B cell (primary cell): ENCODE data around the gene ORC5. TPM values are rescaled to one million over a fixed set of nuclear protein-coding genes. Genes with fewer than 3 reads are reported as not detected.

ENCODE experiments used
- ATAC-seq: fragments of 200-7000 bp; cut with Tn5 transposase; one replicate; pipeline ENCODE4 v1.10.0; 2021; ENCODE audit warnings: low read depth, mild to moderate bottlenecking, moderate number of reproducible peaks, moderate library complexity
- CTCF ChIA-PET: fragments of 350-600 bp; sonication (Branson Sonifier 250); formaldehyde crosslinking; loops from one replicate; lab custom pipeline; 2021; ENCODE audit warnings: antibody characterized with exemption, inconsistent platforms; lab: Charles Lee
- POLR2A ChIA-PET: fragments of 350-600 bp; sonication (Branson Sonifier 250); formaldehyde crosslinking; loops from one replicate; lab custom pipeline; 2021; ENCODE audit warnings: antibody characterized with exemption; lab: Charles Lee
- DNase-seq: peaks from one replicate; pipeline ENCODE4 v3.0.0; 2013
- H2AFZ ChIP-seq: 2 replicates; pipeline ENCODE4 v1.6.1; 2012; ENCODE audit warnings: mild to moderate bottlenecking, low read depth, low read length; ENCODE audit not compliant: insufficient read depth, poor library complexity, severe bottlenecking
- H3K27ac ChIP-seq, 2 donors: 1 replicate in 1 of 2; 2 replicates in 1 of 2; pipeline ENCODE4 v1.5.1; 2012 to 2013; ENCODE audit warnings: low read length in 2 of 2, mild to moderate bottlenecking in 2 of 2, moderate library complexity in 1 of 2
- H3K27me3 ChIP-seq, 4 experiments: fragments of 200-600 bp in 1 of 4; sonication (generic) in 1 of 4; replicated peaks in 1 of 4; 1 replicate in 2 of 4; 2 replicates in 2 of 4; pipeline versions ENCODE4 v1.6.1 to v1.7.0; 2013 to 2016; ENCODE audit warnings: low read length in 3 of 4, mild to moderate bottlenecking in 2 of 4, mixed read lengths in 1 of 4, moderate library complexity in 1 of 4; ENCODE audit not compliant: insufficient read depth in 4 of 4, control insufficient read depth in 3 of 4; ENCODE audit errors: control extremely low read depth in 1 of 4
- H3K36me3 ChIP-seq, 2 experiments: replicated peaks in 1 of 2; 1 replicate in 1 of 2; 2 replicates in 1 of 2; pipeline versions ENCODE4 v1.6.1 to v1.7.1; 2013; ENCODE audit warnings: low read length in 1 of 2; ENCODE audit not compliant: insufficient read depth in 2 of 2, control insufficient read depth in 1 of 2; ENCODE audit errors: control extremely low read depth in 1 of 2, extremely low read depth in 1 of 2
- H3K4me1 ChIP-seq, 2 donors: fragments of 200-600 bp in 1 of 2; sonication (generic) in 1 of 2; 1 replicate in 1 of 2; 2 replicates in 1 of 2; pipeline versions ENCODE4 v1.5.1 to v1.6.1; 2013 to 2017; ENCODE audit warnings: low read length in 2 of 2; ENCODE audit not compliant: control insufficient read depth in 2 of 2, insufficient read depth in 2 of 2
- H3K4me2 ChIP-seq: replicated peaks from 2 replicates; pipeline ENCODE3; 2012; ENCODE audit warnings: mild to moderate bottlenecking, low read depth, low read length; ENCODE audit not compliant: poor library complexity, severe bottlenecking
- H3K4me3 ChIP-seq, 5 experiments: fragments of 200-600 bp in 1 of 5; sonication (generic) in 1 of 5; 1 replicate in 3 of 5; 2 replicates in 2 of 5; pipeline versions ENCODE4 v1.5.1 to v1.7.0; 2011 to 2016; ENCODE audit warnings: low read length in 4 of 5, mild to moderate bottlenecking in 4 of 5, low read depth in 2 of 5, control low read depth in 1 of 5, moderate library complexity in 1 of 5; ENCODE audit not compliant: insufficient read depth in 1 of 5; ENCODE audit errors: control extremely low read depth in 1 of 5, extremely low read depth in 1 of 5
- H3K79me2 ChIP-seq: fragments of 200-600 bp; sonication (generic); one replicate; pipeline ENCODE4 v1.6.0; 2016; ENCODE audit warnings: low read length; ENCODE audit not compliant: control insufficient read depth, insufficient read depth
- H3K9ac ChIP-seq: fragments of 200-600 bp; sonication (generic); 2 replicates; pipeline ENCODE4 v1.6.1; 2017; ENCODE audit warnings: mild to moderate bottlenecking, low read length, moderate library complexity
- H3K9me3 ChIP-seq, 3 donors: one replicate each; pipeline versions ENCODE4 v1.6.1 to v1.7.1; 2013; ENCODE audit warnings: low read length in 2 of 3; ENCODE audit not compliant: control insufficient read depth in 2 of 3, insufficient read depth in 1 of 3; ENCODE audit errors: control extremely low read depth in 1 of 3
- H4K20me1 ChIP-seq: 2 replicates; pipeline ENCODE4 v1.6.0; 2012; ENCODE audit warnings: mild to moderate bottlenecking, low read length; ENCODE audit not compliant: insufficient read depth, control insufficient read depth, poor library complexity, severe bottlenecking
- H3K27ac Mint-ChIP-seq: one replicate; pipeline ENCODE4 v1.8.0; 2021; ENCODE audit warnings: mixed read lengths
- H3K27me3 Mint-ChIP-seq: one replicate; pipeline ENCODE4 v1.8.0; 2021; ENCODE audit warnings: mixed read lengths
- H3K4me1 Mint-ChIP-seq: one replicate; pipeline ENCODE4 v1.8.0; 2021; ENCODE audit warnings: mixed read lengths
- H3K4me3 Mint-ChIP-seq: one replicate; pipeline ENCODE4 v1.8.0; 2021; ENCODE audit warnings: mixed read lengths
- H3K9me3 Mint-ChIP-seq: one replicate; pipeline ENCODE4 v1.8.0; 2022; ENCODE audit warnings: mixed read lengths; ENCODE audit not compliant: insufficient read depth
- CTCF ChIP-seq: fragments of 200-600 bp; IDR thresholded peaks from one replicate; pipeline ENCODE4 v1.8.0; 2022; ENCODE audit warnings: antibody characterized with exemption, mild to moderate bottlenecking
- EZH2 ChIP-seq: IDR thresholded peaks from 2 replicates; pipeline ENCODE4 v1.6.1; 2012; ENCODE audit warnings: borderline replicate concordance, low read depth, mild to moderate bottlenecking, moderate library complexity, low read length; ENCODE audit not compliant: insufficient read depth, poor library complexity, severe bottlenecking
- WGBS: methylation state at CpG from one replicate; pipeline ENCODE4 v1.1.5; 2013; ENCODE audit warnings: missing lambda C conversion rate; ENCODE audit not compliant: insufficient coverage; 5-methylcytosine and 5-hydroxymethylcytosine counted together
- intact Hi-C: fragments of 100-400 bp; cut with micrococcal nuclease; formaldehyde crosslinking; loops from one replicate; pipeline ENCODE4 v1.10.0; 2022
- polyA plus RNA-seq: library from polyadenylated mRNA; depleted of rRNA; stranded (reverse); fragments of >200 nt; gene quantifications from 2 replicates; pipeline ENCODE4 v1.2.3, GENCODE V29; 2012
- total RNA-seq, 2 donors: library from RNA; stranded (reverse); fragments of 120-200 nt in 1 of 2; gene quantifications; 1 replicate in 1 of 2; 2 replicates in 1 of 2; pipeline versions ENCODE4 v1.2.3 to v1.2.4, GENCODE V29; 2013 to 2022

Gene ORC5
- total and polyA plus RNA-seq, 2 donors (not counting 1 experiment from before 2014, with no cell fraction given): 6.8 to 20.2 TPM

- Histone ChIP-seq H4K20me1 (no peaks in the 10 kb centered on the region), H3K27ac (peak overlapping the region; percentile 42 to 83), H2AFZ (peak overlapping the region; percentile 86), H3K4me1 (peaks cover 12 to 14% of the 10 kb centered on the region in 2 donors), H3K9me3 (peaks cover 0 to 2% (median 0%) of the 10 kb centered on the region in 3 donors), H3K27me3 (no peaks in the 10 kb centered on the region), H3K36me3 (peaks cover 13 to 17% of the 10 kb centered on the region in 2 experiments), H3K4me2 (peak overlapping the region; percentile 75), H3K79me2 (peaks cover 26% of the 10 kb centered on the region), H3K4me3 (peak overlapping the region; percentile 86 to 98 (median 90)), H3K9ac (peak overlapping the region; percentile 84)
- Mint-ChIP-seq H3K9me3 (no peaks in the 10 kb centered on the region), H3K4me1 (peaks cover 28% of the 10 kb centered on the region), H3K27ac (peak overlapping the region; percentile 90), H3K4me3 (peak overlapping the region; percentile 95), H3K27me3 (peaks cover 8% of the 10 kb centered on the region)
- ATAC-seq (peak; percentile 31), DNase-seq (no peak)
- TF ChIP-seq EZH2 (no peak), CTCF (no peak)
- CTCF ChIA-PET: no interaction called here
- WGBS: 0% methylated on average over 8 of the region's 10 CpGs
- intact Hi-C loops: loop anchor here (10.0 kb wide), 1 partner anchor 863 kb away; the partner anchor contains the start of genes DNAJC2 and PSMC2
- POLR2A ChIA-PET: no interaction called here
Measured at GRCh38 chr7:104207348-104207730, 474 bp downstream of the ORC5 start.

- TF ChIP-seq CTCF: no peak
- no peak for TF ChIP-seq EZH2
- Histone ChIP-seq H4K20me1 (no peaks in the 10 kb centered on the region), H3K9me3 (peaks cover 0 to 2% (median 0%) of the 10 kb centered on the region in 3 donors), H3K9ac (peak overlapping the region; percentile 84), H3K79me2 (peaks cover 26% of the 10 kb centered on the region), H3K4me3 (peak overlapping the region; percentile 86 to 98 (median 90)), H3K4me2 (peak overlapping the region; percentile 75), H3K4me1 (peaks cover 12 to 14% of the 10 kb centered on the region in 2 donors), H3K36me3 (peaks cover 17 to 19% of the 10 kb centered on the region in 2 experiments), H3K27me3 (no peaks in the 10 kb centered on the region), H3K27ac (peak overlapping the region in 1 of 2 donors; percentile 83), H2AFZ (peak overlapping the region; percentile 86)
- Mint-ChIP-seq H3K4me1 (peaks cover 28% of the 10 kb centered on the region), H3K27ac (no peak overlapping the region), H3K27me3 (peaks cover 7% of the 10 kb centered on the region), H3K9me3 (no peaks in the 10 kb centered on the region), H3K4me3 (peak overlapping the region; percentile 95)
- no peak for DNase-seq
- WGBS: no CpG with 5 or more reads among the region's 6 CpGs
- intact Hi-C loops: loop anchor here (10.0 kb wide), 1 partner anchor 862 kb away; the partner anchor contains the start of genes DNAJC2 and PSMC2
- ChIA-PET POLR2A (no interaction called here), CTCF (no interaction called here)
- no peak for ATAC-seq
Measured at GRCh38 chr7:104206841-104207240, 972 bp downstream of the ORC5 start.
